HG03045 (cell line): ENCODE results near the gene RPA3.
A peak's percentile ranks its signal among the peaks of the same experiment; 100 is the strongest.

Experiments used
- ATAC-seq: cut with Tn5 transposase; IDR thresholded peaks from one replicate; pipeline ENCODE4 v1.9.1; 2021; ENCODE audit warnings: mild to moderate bottlenecking, moderate library complexity; ENCODE audit not compliant: unreplicated experiment

Gene RPA3

DNA sequence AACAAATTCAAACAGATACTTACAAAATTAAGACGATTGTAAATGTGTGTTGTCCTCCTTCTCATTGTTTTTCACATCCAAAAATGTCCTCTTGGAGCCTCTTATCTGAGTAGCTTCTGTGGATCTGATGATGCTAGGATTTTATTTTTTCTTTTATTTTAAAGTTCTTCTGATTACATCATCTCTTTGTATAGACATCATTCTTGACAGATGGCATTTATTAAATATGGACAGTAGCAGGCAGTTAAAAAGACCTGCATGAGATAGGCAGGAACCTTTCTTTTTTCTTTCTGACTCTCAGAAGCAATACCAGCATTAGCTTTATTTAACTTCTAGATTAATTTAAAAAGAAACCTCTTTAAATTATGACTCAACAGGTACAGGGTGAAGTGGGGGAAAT is at the start of gene RPA3:
Gene RPA3, minus strand, starts transcription at position 116 of the 400 bp plus-strand sequence. CDS start 78,189 bp downstream, outside the sequence.
- ATAC-seq, result no peak

DNA sequence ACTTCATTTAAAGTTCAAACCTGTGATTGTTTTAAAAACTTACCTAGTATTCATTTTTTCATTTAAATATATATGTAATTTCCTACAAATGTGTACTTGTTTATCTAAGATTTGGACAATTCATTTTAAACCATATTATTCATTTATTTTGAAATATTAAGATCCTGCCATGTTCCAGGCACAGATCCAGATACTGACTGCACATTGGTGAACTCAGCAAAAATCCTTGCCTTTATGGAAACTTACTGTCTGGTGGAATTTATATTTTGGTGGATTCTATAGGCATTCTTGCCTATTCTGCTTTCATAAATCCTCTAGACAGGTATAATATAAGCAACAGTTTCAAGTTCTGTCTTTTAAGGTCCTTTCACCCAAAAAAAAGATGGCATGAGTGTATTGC is 48.3 kb upstream of the RPA3 start:
- ATAC-seq, result no peak

DNA sequence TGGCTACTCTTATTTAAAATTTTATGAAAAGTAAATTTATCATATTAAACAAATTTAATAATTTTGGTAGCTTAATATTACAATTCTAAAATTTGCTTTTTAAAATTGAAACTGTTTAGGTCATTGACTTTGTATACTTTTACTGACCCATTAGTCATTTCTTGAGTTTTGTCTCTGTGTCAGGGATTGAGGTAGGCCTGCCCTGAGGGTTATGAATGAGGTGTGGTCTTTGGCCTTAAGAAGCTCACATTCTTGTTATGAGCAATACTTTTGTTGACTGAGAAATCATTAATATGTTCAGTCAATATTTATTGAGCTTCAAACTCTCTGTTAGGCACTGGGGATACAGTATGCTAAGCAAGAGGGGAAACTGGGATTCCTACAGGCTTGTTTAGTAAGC is 47.0 kb upstream of the RPA3 start:
- peak; percentile 59 for ATAC-seq

GRCh38 chr7:7764520-7765396 is 46.4 kb upstream of the RPA3 start:
- no peak for ATAC-seq

- peak; percentile 73 for ATAC-seq
Observed at GRCh38 chr7:7761974-7762779, 43.8 kb upstream of the RPA3 start.

GRCh38 chr7:7761340-7761973 is 43.0 kb upstream of the RPA3 start:
- peak; percentile 33 for ATAC-seq

DNA sequence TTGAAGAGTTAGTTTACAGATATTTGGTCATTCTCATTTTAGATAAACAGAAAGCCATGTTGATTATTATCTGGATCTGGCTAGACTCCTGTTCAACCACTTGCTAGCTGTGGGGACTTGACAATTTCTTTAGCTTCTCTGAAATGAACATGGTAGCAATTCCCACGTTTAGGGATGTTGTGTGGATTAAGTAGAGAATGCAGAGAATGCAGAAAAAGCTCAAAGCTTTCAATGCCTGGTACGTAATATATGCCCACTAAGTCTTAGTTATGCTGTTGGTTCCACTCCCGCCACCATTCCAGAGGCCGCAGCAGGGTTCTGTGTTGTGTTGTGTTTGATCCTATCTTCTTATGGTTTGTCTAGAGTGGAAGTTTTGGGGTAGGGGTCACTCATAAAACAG is 39.2 kb upstream of the RPA3 start:
- no peak for ATAC-seq

DNA sequence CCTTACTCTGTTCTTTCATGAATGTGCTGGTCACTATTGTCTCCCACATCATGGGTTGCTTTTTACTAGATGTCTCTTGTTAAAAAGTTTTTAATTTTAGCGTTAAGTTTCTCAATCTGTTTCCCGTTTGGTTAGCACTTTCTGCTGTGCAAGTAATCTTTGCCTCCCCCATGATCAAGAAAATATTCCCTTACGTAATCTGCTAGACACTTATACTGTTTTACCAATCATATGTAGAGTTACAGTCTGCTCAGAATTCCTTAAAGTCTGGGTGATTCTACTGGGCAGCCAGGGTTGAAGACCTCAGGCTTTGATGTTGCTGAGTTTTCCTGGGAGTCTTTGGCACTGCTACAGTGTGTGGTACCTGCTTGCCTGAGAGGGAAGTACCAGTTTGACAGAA is 38.2 kb upstream of the RPA3 start:
- ATAC-seq, result no peak

GRCh38 chr7:7751243-7752092 is 33.1 kb upstream of the RPA3 start:
- ATAC-seq, result no peak

GRCh38 chr7:7750571-7751242 is 32.3 kb upstream of the RPA3 start:
- no peak for ATAC-seq

GRCh38 chr7:7746458-7746857 is 28.1 kb upstream of the RPA3 start:
- ATAC-seq, result no peak

DNA sequence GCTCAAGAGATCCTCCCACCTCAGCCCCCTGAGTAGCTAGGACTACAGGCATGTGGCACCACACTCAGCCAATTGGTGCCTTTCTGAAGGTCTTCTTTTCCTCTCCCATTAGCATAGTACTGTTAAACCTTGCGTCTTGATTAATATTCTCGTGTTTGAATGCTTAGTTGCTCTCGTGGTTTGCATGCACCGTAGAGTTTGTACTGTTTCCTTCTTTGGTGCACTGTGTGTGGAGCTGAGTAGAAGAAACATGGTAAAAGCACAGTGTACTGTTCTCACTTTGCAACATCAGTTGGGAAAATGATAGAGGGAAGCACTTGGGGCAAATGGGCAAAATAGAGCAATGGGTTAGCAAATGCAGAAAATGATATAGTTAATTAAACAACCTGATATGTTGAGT is 27.6 kb upstream of the RPA3 start:
- no peak for ATAC-seq

DNA sequence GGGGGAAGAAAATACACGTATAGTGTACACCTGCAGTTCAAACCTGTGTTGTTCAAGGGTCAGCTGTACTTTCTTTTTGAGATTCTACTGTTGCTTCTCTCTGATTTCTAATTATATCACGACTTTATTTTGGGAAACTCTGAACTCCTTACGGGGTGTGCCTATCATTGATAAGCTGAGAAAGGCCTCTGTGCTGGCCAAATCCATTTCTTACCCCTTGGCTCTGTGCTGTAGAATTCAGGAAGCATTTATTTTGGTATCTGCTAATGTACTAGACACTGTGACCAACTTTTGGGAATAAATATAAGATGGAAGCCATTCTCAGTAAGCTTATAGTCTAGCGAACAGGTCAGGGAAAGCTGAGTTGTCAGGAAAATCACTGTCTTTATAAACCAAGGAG is 26.9 kb upstream of the RPA3 start:
- ATAC-seq, result no peak

GRCh38 chr7:7742223-7742622 is 23.8 kb upstream of the RPA3 start:
- ATAC-seq, result no peak

GRCh38 chr7:7740037-7740355 is 21.6 kb upstream of the RPA3 start:
- ATAC-seq, result no peak

DNA sequence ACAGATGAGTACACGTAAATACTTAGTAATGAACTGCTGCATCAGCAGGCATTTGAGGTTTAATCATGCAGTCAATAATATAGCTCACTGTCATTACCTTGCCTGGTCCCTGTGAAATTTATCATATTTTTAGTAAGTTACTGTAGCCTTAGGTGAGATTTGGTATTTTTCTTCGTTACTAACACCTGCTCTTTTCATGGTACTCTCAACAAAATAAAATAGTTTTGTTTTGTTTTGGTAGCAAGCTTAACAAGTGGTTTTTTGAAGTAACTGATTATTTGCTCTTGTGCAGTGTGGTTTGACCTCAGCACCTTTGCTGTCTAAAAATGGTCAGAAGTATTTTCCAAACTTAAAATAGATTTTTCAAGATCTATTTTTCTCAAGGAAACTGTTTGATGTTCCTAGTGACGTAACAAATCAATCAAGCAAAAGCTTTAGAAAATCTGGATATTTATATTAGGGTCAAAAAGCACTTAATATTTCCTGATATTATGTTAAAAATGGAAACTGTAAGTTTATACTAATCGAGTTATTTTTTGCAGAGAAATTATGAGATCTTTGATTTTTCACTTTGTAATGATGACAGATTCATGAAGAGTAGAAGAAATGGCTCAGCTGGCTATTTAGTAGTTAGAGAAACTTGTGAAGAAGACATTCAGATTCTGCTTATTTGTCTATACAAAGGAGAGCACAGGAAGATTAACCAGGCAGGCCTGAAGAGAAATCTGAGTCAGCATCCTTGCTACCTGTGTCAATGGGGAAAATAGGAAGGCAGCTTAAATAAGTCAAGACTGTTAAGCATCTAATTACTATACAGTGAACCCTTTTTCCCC is 21.0 kb upstream of the RPA3 start:
- no peak for ATAC-seq

GRCh38 chr7:7738622-7739021 is 20.2 kb upstream of the RPA3 start:
- ATAC-seq, result no peak

DNA sequence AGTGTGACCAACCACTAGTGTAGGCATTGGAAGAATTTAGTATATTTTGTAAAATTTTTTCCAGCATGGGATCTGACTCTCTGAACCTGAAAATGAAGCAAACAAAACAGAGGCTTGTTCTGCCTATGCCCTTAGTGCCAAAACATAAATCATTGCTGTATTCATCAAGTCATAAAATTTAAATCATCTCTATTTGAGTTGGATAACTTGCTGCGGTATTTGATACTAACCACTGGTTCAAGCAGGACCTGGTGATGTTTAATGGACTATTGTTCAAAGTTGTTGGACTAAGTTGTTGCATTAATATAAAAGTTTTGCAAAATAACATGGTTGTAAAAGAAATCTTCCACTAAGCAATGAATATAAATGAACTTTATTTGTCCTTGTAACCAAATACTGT is 19.8 kb upstream of the RPA3 start:
- ATAC-seq, result no peak

DNA sequence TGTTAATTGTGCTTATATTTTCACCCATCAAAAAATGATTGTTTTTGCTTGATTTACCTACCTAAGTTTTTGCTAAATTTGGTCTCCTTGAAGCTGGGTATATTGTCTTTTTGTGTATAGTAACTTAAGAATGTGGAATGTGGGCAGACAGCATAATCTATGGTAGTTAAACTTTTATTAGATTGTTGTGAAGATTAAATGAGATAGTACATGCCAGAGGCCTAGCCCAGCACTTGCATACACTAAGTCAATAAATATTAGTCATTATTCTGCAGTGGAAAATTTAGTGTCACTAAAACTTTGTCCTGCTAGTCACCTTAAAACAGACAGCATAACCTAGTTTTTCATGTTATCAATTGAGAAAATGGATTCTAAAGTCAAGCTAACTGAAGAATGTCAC is 19.3 kb upstream of the RPA3 start:
- ATAC-seq, result no peak
